Astrocyte (in vitro differentiated cells and primary cell): ENCODE data around the gene VEGFA. TPM values are rescaled to one million over a fixed set of nuclear protein-coding genes. Genes with fewer than 3 reads are reported as not detected.

Source experiments
- DNase-seq: peaks from one replicate; pipeline ENCODE4 v3.0.0-alpha.2; 2010; ENCODE audit warnings: low read depth
- FAIRE-seq: peaks from 2 replicates; lab custom pipeline; 2011; peaks lifted over from hg19 to GRCh38; lab: Jason Lieb, UNC
- H2AFZ ChIP-seq: 2 replicates; pipeline ENCODE4 v1.6.0; 2012; ENCODE audit warnings: low read depth, low read length, inconsistent platforms
- H3K27ac ChIP-seq: 2 replicates; pipeline ENCODE4 v1.5.1; 2011; ENCODE audit warnings: low read depth, low read length, inconsistent platforms
- H3K27me3 ChIP-seq: 2 replicates; pipeline ENCODE4 v1.6.0; 2011; ENCODE audit warnings: low read length, inconsistent platforms; ENCODE audit not compliant: insufficient read depth
- H3K36me3 ChIP-seq: 2 replicates; pipeline ENCODE4 v1.5.1; 2011; ENCODE audit warnings: low read length, inconsistent platforms; ENCODE audit not compliant: insufficient read depth
- H3K4me1 ChIP-seq: 2 replicates; pipeline ENCODE4 v1.5.1; 2011; ENCODE audit warnings: low read length, inconsistent platforms; ENCODE audit not compliant: insufficient read depth
- H3K4me2 ChIP-seq: 2 replicates; pipeline ENCODE4 v1.6.0; 2012; ENCODE audit warnings: low read length, inconsistent platforms
- H3K4me3 ChIP-seq: 2 replicates; pipeline ENCODE4 v1.5.1; 2011; ENCODE audit warnings: low read depth, mild to moderate bottlenecking, low read length, inconsistent platforms; ENCODE audit not compliant: insufficient read depth
- H3K79me2 ChIP-seq: 2 replicates; pipeline ENCODE4 v1.6.0; 2012; ENCODE audit warnings: mild to moderate bottlenecking, low read length, inconsistent platforms; ENCODE audit not compliant: insufficient read depth
- H3K9ac ChIP-seq: 2 replicates; pipeline ENCODE4 v1.6.0; 2012; ENCODE audit warnings: mild to moderate bottlenecking, low read length, inconsistent platforms
- H3K9me3 ChIP-seq: 2 replicates; pipeline ENCODE4 v1.5.1; 2012; ENCODE audit warnings: low read depth, mild to moderate bottlenecking, low read length, inconsistent platforms; ENCODE audit not compliant: insufficient read depth
- H4K20me1 ChIP-seq: 2 replicates; pipeline ENCODE4 v1.6.0; 2012; ENCODE audit warnings: low read length, inconsistent platforms; ENCODE audit not compliant: insufficient read depth
- H3K27ac Mint-ChIP-seq: one replicate; pipeline ENCODE4 v1.8.0; 2021; ENCODE audit warnings: mild to moderate bottlenecking, mixed read lengths; ENCODE audit not compliant: unreplicated experiment
- H3K27me3 Mint-ChIP-seq: one replicate; pipeline ENCODE4 v1.8.0; 2021; ENCODE audit warnings: low read depth, mixed read lengths; ENCODE audit not compliant: unreplicated experiment
- H3K36me3 Mint-ChIP-seq: one replicate; pipeline ENCODE4 v1.8.0; 2021; ENCODE audit warnings: low read depth, mixed read lengths; ENCODE audit not compliant: unreplicated experiment
- H3K4me1 Mint-ChIP-seq: one replicate; pipeline ENCODE4 v1.8.0; 2021; ENCODE audit warnings: low read depth, mixed read lengths; ENCODE audit not compliant: unreplicated experiment
- H3K4me3 Mint-ChIP-seq: one replicate; pipeline ENCODE4 v1.8.0; 2021; ENCODE audit warnings: mild to moderate bottlenecking, moderate library complexity, mixed read lengths; ENCODE audit not compliant: unreplicated experiment
- H3K9me3 Mint-ChIP-seq: one replicate; pipeline ENCODE4 v1.8.0; 2021; ENCODE audit warnings: mild to moderate bottlenecking, mixed read lengths; ENCODE audit not compliant: unreplicated experiment
- CTCF ChIP-seq: IDR thresholded peaks from 2 replicates; pipeline ENCODE4 v1.5.1; 2011; ENCODE audit warnings: low read depth, mild to moderate bottlenecking, inconsistent platforms, low read length, moderate library complexity; ENCODE audit not compliant: insufficient read depth
- EZH2 ChIP-seq: IDR thresholded peaks from 2 replicates; pipeline ENCODE4 v1.6.1; 2012; ENCODE audit warnings: mild to moderate bottlenecking, low read length, inconsistent platforms; ENCODE audit not compliant: insufficient read depth
- total RNA-seq: library from RNA; stranded (reverse); gene quantifications from 2 replicates; pipeline ENCODE4 v1.2.1, GENCODE V29; 2021

Gene VEGFA
- total RNA-seq, 1 donor from 2014 or later, result 144 TPM

DNA sequence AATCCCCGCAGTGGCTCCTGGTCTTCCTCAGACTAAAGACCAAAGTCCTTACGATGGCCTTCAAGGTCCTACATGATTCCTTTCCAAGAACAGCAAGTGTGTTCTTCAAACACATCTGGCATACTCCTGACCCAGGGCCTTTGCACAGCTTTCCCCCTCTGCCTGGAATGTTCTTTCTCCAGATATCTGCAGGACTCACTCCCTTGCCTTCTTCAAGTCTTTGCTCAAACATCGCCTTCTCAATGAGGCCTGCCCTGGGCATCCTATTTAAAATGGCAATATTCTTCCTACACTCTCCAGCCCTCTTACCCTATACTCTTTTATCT lies 30.2 kb downstream of the VEGFA start:
- Histone ChIP-seq H3K4me1 (peaks cover 11% of the 10 kb centered on the region), H3K9ac (no peak overlapping the region), H3K9me3 (no peaks in the 10 kb centered on the region), H3K36me3 (no peaks in the 10 kb centered on the region), H3K4me2 (no peak overlapping the region), H3K27me3 (peaks cover 5% of the 10 kb centered on the region), H3K27ac (no peak overlapping the region), H2AFZ (no peak overlapping the region), H3K4me3 (no peak overlapping the region), H3K79me2 (no peaks in the 10 kb centered on the region), H4K20me1 (no peaks in the 10 kb centered on the region)
- Mint-ChIP-seq H3K27ac (no peak overlapping the region), H3K9me3 (peaks cover 1% of the 10 kb centered on the region), H3K4me1 (peaks cover 10% of the 10 kb centered on the region), H3K36me3 (no peaks in the 10 kb centered on the region), H3K4me3 (no peak overlapping the region), H3K27me3 (peaks cover 56% of the 10 kb centered on the region)
- FAIRE-seq (no peak), DNase-seq (no peak)
- TF ChIP-seq CTCF (no peak), EZH2 (no peak)

- no peaks in the 10 kb centered on the region for H3K36me3 Mint-ChIP-seq
- Histone ChIP-seq H4K20me1 (no peaks in the 10 kb centered on the region), H3K4me2 (no peak overlapping the region), H2AFZ (no peak overlapping the region), H3K36me3 (no peaks in the 10 kb centered on the region), H3K4me3 (no peak overlapping the region), H3K9me3 (no peaks in the 10 kb centered on the region), H3K27me3 (peaks cover 8% of the 10 kb centered on the region), H3K4me1 (peaks cover 11% of the 10 kb centered on the region), H3K79me2 (no peaks in the 10 kb centered on the region), H3K9ac (no peak overlapping the region), H3K27ac (no peak overlapping the region)
- TF ChIP-seq EZH2 (no peak), CTCF (no peak)
- no peak overlapping the region for H3K4me3 Mint-ChIP-seq
- H3K9me3 Mint-ChIP-seq, result peaks cover 1% of the 10 kb centered on the region
- DNase-seq, result no peak
- H3K27me3 Mint-ChIP-seq, result peaks cover 59% of the 10 kb centered on the region
- no peak overlapping the region for H3K27ac Mint-ChIP-seq
- peaks cover 10% of the 10 kb centered on the region for H3K4me1 Mint-ChIP-seq
- no peak for FAIRE-seq
Observed at GRCh38 chr6:43800746-43801494, 30.9 kb downstream of the VEGFA start.

GRCh38 chr6:43801495-43802181 lies 31.6 kb downstream of the VEGFA start:
- H3K9me3 ChIP-seq, result no peaks in the 10 kb centered on the region
- H3K27me3 ChIP-seq, result peaks cover 8% of the 10 kb centered on the region
- no peak for DNase-seq
- no peak overlapping the region for H3K27ac ChIP-seq
- H3K9me3 Mint-ChIP-seq, result peaks cover 1% of the 10 kb centered on the region
- no peak for TF ChIP-seq EZH2
- no peak for TF ChIP-seq CTCF
- no peaks in the 10 kb centered on the region for H3K36me3 Mint-ChIP-seq
- H3K79me2 ChIP-seq, result no peaks in the 10 kb centered on the region
- peaks cover 10% of the 10 kb centered on the region for H3K4me1 Mint-ChIP-seq
- H3K4me1 ChIP-seq, result peaks cover 11% of the 10 kb centered on the region
- H4K20me1 ChIP-seq, result no peaks in the 10 kb centered on the region
- no peak overlapping the region for H3K4me2 ChIP-seq
- H3K27me3 Mint-ChIP-seq, result peaks cover 58% of the 10 kb centered on the region
- no peak overlapping the region for H2AFZ ChIP-seq
- FAIRE-seq, result no peak
- no peak overlapping the region for H3K4me3 Mint-ChIP-seq
- H3K36me3 ChIP-seq, result no peaks in the 10 kb centered on the region
- H3K27ac Mint-ChIP-seq, result no peak overlapping the region
- H3K9ac ChIP-seq, result no peak overlapping the region
- H3K4me3 ChIP-seq, result no peak overlapping the region
